Stomach (tissue), 4 donors: Measurements from ENCODE around the gene GLDC.

Source experiments
- EP300 ChIP-seq: sonication (generic); formaldehyde crosslinking; IDR thresholded peaks from one replicate; pipeline ENCODE4 v1.6.1; 2017; ENCODE audit warnings: antibody characterized with exemption
- POLR2A ChIP-seq, 4 donors: fragments of 450-650 bp; IDR thresholded peaks; one replicate each; pipeline ENCODE4 v1.6.1; 2016; ENCODE audit warnings: antibody characterized with exemption in 4 of 4, control low read depth in 2 of 4, mild to moderate bottlenecking in 1 of 4, moderate library complexity in 1 of 4
- TF ChIP-seq, protein P1 (sequence below), 7 experiments: fragments of 450-650 bp in 4 of 7; fragments of 200-600 bp in 3 of 7; sonication (generic) in 3 of 7; IDR thresholded peaks; one replicate each; pipeline ENCODE4 v1.5.1; 2016 to 2019; ENCODE audit warnings: antibody characterized with exemption in 7 of 7, control low read depth in 2 of 7, mild to moderate bottlenecking in 1 of 7

DNA sequence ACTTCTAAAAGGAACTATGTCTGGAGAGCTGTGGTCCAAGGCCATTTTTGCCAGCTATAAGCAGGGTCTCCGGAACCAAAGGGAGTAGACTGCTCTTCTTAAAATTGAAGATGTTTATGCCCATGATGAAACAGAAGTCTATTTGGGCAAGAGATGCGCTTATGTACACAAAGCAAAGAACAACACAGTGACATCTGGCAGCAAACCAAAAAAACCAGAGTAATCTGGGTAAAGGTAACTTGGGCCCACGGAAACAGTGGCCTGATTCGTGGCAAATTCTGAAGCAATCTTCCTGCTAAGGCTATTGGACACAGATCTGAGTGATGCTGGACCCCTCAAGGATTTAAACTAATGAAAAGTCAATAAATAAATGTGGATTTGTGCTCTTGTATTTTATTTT lies 29.7 kb upstream of the GLDC start:
- TF ChIP-seq POLR2A (IDR thresholded peaks at IDR 0.05) (no peak), EP300 (no peak)
- TF ChIP-seq, protein P1, sequence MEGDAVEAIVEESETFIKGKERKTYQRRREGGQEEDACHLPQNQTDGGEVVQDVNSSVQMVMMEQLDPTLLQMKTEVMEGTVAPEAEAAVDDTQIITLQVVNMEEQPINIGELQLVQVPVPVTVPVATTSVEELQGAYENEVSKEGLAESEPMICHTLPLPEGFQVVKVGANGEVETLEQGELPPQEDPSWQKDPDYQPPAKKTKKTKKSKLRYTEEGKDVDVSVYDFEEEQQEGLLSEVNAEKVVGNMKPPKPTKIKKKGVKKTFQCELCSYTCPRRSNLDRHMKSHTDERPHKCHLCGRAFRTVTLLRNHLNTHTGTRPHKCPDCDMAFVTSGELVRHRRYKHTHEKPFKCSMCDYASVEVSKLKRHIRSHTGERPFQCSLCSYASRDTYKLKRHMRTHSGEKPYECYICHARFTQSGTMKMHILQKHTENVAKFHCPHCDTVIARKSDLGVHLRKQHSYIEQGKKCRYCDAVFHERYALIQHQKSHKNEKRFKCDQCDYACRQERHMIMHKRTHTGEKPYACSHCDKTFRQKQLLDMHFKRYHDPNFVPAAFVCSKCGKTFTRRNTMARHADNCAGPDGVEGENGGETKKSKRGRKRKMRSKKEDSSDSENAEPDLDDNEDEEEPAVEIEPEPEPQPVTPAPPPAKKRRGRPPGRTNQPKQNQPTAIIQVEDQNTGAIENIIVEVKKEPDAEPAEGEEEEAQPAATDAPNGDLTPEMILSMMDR (IDR thresholded peaks at IDR 0.05) = no peak
